Keratinocyte (primary cell): ENCODE results near the gene SCN11A. TPM values are rescaled to one million over a fixed set of nuclear protein-coding genes. Genes with fewer than 3 reads are reported as not detected.

ENCODE experiments used
- DNase-seq: peaks from one replicate; pipeline ENCODE4 v3.0.0-alpha.2; 2011; ENCODE audit warnings: low read depth, missing footprints, low spot score
- FAIRE-seq: peaks from 2 replicates; lab custom pipeline; 2011; peaks lifted over from hg19 to GRCh38; lab: Jason Lieb, UNC
- H2AFZ ChIP-seq: 2 replicates; pipeline ENCODE4 v1.6.0; 2012; ENCODE audit warnings: low read length, control low read depth, inconsistent platforms; ENCODE audit not compliant: control insufficient read depth
- H3K27ac ChIP-seq: 2 replicates; pipeline ENCODE4 v1.5.1; 2011; ENCODE audit warnings: low read length; ENCODE audit not compliant: control insufficient read depth, insufficient read depth
- H3K27me3 ChIP-seq: 3 replicates; pipeline ENCODE4 v1.6.0; 2011; ENCODE audit warnings: low read length; ENCODE audit not compliant: control insufficient read depth, insufficient read depth; ENCODE audit errors: extremely low read depth
- H3K36me3 ChIP-seq, 2 experiments: 2 replicates in 1 of 2; 3 replicates in 1 of 2; pipeline ENCODE4 v1.5.1; 2011; ENCODE audit warnings: low read length in 2 of 2, mild to moderate bottlenecking in 1 of 2; ENCODE audit not compliant: control insufficient read depth in 2 of 2, insufficient read depth in 2 of 2; ENCODE audit errors: extremely low read depth in 1 of 2
- H3K4me1 ChIP-seq: 3 replicates; pipeline ENCODE4 v1.5.1; 2011; ENCODE audit warnings: low read length; ENCODE audit not compliant: control insufficient read depth, insufficient read depth; ENCODE audit errors: extremely low read depth
- H3K4me2 ChIP-seq: 3 replicates; pipeline ENCODE4 v1.6.0; 2011; ENCODE audit warnings: low read depth, low read length; ENCODE audit not compliant: control insufficient read depth, insufficient read depth; ENCODE audit errors: extremely low read depth
- H3K4me3 ChIP-seq, 3 experiments: fragments of 200-600 bp in 1 of 3; sonication (generic) in 1 of 3; 2 replicates in 2 of 3; 3 replicates in 1 of 3; pipeline ENCODE4 v1.5.1; 2011 to 2016; ENCODE audit warnings: low read length in 3 of 3, mild to moderate bottlenecking in 3 of 3, control low read depth in 2 of 3, inconsistent platforms in 1 of 3, low read depth in 1 of 3, mixed read lengths in 1 of 3, mixed run types in 1 of 3, moderate library complexity in 1 of 3; ENCODE audit not compliant: control insufficient read depth in 2 of 3, insufficient read depth in 2 of 3; ENCODE audit errors: extremely low read depth in 1 of 3
- H3K79me2 ChIP-seq: 2 replicates; pipeline ENCODE4 v1.6.0; 2012; ENCODE audit warnings: low read length; ENCODE audit not compliant: control insufficient read depth, insufficient read depth
- H3K9ac ChIP-seq: 3 replicates; pipeline ENCODE4 v1.6.0; 2011; ENCODE audit warnings: low read length; ENCODE audit not compliant: control insufficient read depth, insufficient read depth; ENCODE audit errors: extremely low read depth
- H3K9me1 ChIP-seq: 3 replicates; pipeline ENCODE4 v1.6.0; 2011; ENCODE audit warnings: low read length; ENCODE audit not compliant: control insufficient read depth, insufficient read depth; ENCODE audit errors: extremely low read depth
- H3K9me3 ChIP-seq: 2 replicates; pipeline ENCODE4 v1.5.1; 2012; ENCODE audit warnings: low read depth, low read length; ENCODE audit not compliant: control insufficient read depth
- H4K20me1 ChIP-seq: 3 replicates; pipeline ENCODE4 v1.6.0; 2011; ENCODE audit warnings: low read length; ENCODE audit not compliant: control insufficient read depth, insufficient read depth; ENCODE audit errors: extremely low read depth
- CTCF ChIP-seq, 3 experiments: IDR thresholded peaks in 1 of 3; conservative IDR thresholded peaks in 1 of 3; optimal IDR thresholded peaks in 1 of 3; 2 replicates in 2 of 3; 3 replicates in 1 of 3; pipeline versions ENCODE3 to v1.5.1; 2011; ENCODE audit warnings: low read length in 3 of 3, mild to moderate bottlenecking in 3 of 3, moderate library complexity in 2 of 3, control low read depth in 1 of 3, inconsistent platforms in 1 of 3; ENCODE audit not compliant: insufficient read depth in 2 of 3; ENCODE audit errors: extremely low read depth in 1 of 3
- EZH2 ChIP-seq: IDR thresholded peaks from one replicate; pipeline ENCODE4 v1.6.1; 2012; ENCODE audit warnings: inconsistent platforms, mild to moderate bottlenecking, low read length, moderate library complexity
- dilution Hi-C: fragments of 300-500 bp; cut with MboI; formaldehyde crosslinking; loops from one replicate; pipeline ENCODE4 v1.7.0; 2020; ENCODE audit warnings: low sequenced_read_pairs; ENCODE audit not compliant: extremely low pct_ligation_motif_present
- polyA plus RNA-seq, 5 experiments: library from polyadenylated mRNA; depleted of rRNA in 3 of 5; stranded (reverse) in 3 of 5; stranded (forward) in 1 of 5; unstranded in 1 of 5; fragments of >200 nt; gene quantifications; 1 replicate in 1 of 5; 2 replicates in 3 of 5; 3 replicates in 1 of 5; pipeline versions ENCODE4 v1.2.1 to v1.2.3, GENCODE V29; 2011 to 2012; ENCODE audit warnings: missing spikeins in 2 of 5, low read depth in 1 of 5, low replicate concordance in 1 of 5

SCN11A gene
- polyA plus RNA-seq, 1 donor (not counting 4 experiments of a cell fraction or from before 2014, with no cell fraction given), result 0.01 TPM

DNA sequence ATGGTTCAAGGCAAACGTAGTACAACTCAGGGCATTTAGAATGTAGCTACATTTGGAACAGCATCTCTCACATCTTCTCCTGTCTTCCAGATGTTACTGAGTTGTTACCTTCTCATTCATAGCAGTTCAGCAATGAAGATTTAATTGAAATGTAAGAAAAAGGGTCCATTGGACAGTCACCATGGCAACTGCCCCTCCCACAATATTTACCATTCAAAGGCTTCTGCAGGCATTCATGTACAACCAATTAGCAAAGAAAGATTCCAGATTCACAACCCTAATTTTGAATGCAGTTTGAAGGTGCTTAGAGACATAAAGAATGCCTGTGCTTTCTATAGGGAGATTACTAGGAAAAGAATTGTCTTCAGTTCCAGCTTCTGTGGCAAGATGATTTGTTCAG, 22.2 kb downstream of the SCN11A start:
- no peaks in the 10 kb centered on the region for H3K79me2 ChIP-seq
- H3K4me3 ChIP-seq, result no peak overlapping the region
- H3K27me3 ChIP-seq, result peaks cover 9% of the 10 kb centered on the region
- no peaks in the 10 kb centered on the region for H3K4me1 ChIP-seq
- no peak for DNase-seq
- no peaks in the 10 kb centered on the region for H3K36me3 ChIP-seq
- no peak for FAIRE-seq
- TF ChIP-seq EZH2 (no peak), CTCF (optimal IDR thresholded peaks at IDR 0.05 in 1 of 3, IDR thresholded peaks at IDR 0.05 in 1 of 3, conservative IDR thresholded peaks at IDR 0.05 in 1 of 3; ENCODE audit: extremely low read depth in 1 of 3, insufficient read depth in 2 of 3, low read length in 3 of 3) (no peak)
- no peaks in the 10 kb centered on the region for H3K9me3 ChIP-seq
- no peak overlapping the region for H2AFZ ChIP-seq
- H4K20me1 ChIP-seq, result no peaks in the 10 kb centered on the region
- no peak overlapping the region for H3K4me2 ChIP-seq
- dilution Hi-C loops, result no loop called here
- no peak overlapping the region for H3K27ac ChIP-seq
- no peaks in the 10 kb centered on the region for H3K9me1 ChIP-seq
- no peak overlapping the region for H3K9ac ChIP-seq

GRCh38 chr3:39028546-39028945, 23.2 kb downstream of the SCN11A start:
- no peak overlapping the region for H3K27ac ChIP-seq
- no peaks in the 10 kb centered on the region for H3K4me1 ChIP-seq
- H3K4me3 ChIP-seq, result no peak overlapping the region
- H3K4me2 ChIP-seq, result no peak overlapping the region
- no peak overlapping the region for H3K9ac ChIP-seq
- no peaks in the 10 kb centered on the region for H3K79me2 ChIP-seq
- no peaks in the 10 kb centered on the region for H3K9me3 ChIP-seq
- H3K27me3 ChIP-seq, result peaks cover 9% of the 10 kb centered on the region
- no peaks in the 10 kb centered on the region for H3K9me1 ChIP-seq
- no peaks in the 10 kb centered on the region for H4K20me1 ChIP-seq
- DNase-seq (no peak), FAIRE-seq (no peak)
- H2AFZ ChIP-seq, result no peak overlapping the region
- TF ChIP-seq EZH2, result no peak
- no peak for TF ChIP-seq CTCF (optimal IDR thresholded peaks at IDR 0.05 in 1 of 3, IDR thresholded peaks at IDR 0.05 in 1 of 3, conservative IDR thresholded peaks at IDR 0.05 in 1 of 3; ENCODE audit: extremely low read depth in 1 of 3, insufficient read depth in 2 of 3, low read length in 3 of 3)
- dilution Hi-C loops, result no loop called here
- H3K36me3 ChIP-seq, result no peaks in the 10 kb centered on the region
